ENCODE measurements around the gene NAPEPLD.
A peak's percentile ranks its signal among the peaks of the same experiment; 100 is the strongest.
"Not testable (repeated sequence)": the region's sequence is repeated elsewhere in the genome, so short reads cannot be mapped to it uniquely, and the experiment has no call there.

Gene NAPEPLD

GRCh38 chr7:103065667-103066066, 83.2 kb downstream of the NAPEPLD start:
- peak; percentile 52 for DNase-seq (ENCODE audit: low read depth)
- no peak overlapping the region for H3K4me3 ChIP-seq (ENCODE audit: control insufficient read depth, low read depth, low read length)
- TF ChIP-seq CTCF (conservative IDR thresholded peaks at IDR 0.05; ENCODE audit: control insufficient read depth, insufficient read depth, low read depth, low read length): peak; percentile 73

GRCh38 chr7:103063895-103064294, 85.0 kb downstream of the NAPEPLD start:
- no peak overlapping the region for H3K4me3 ChIP-seq (ENCODE audit: control insufficient read depth, low read depth, low read length)
- TF ChIP-seq CTCF (conservative IDR thresholded peaks at IDR 0.05; ENCODE audit: control insufficient read depth, insufficient read depth, low read depth, low read length): no peak
- DNase-seq (ENCODE audit: low read depth): no peak

- peak; percentile 18 for DNase-seq (ENCODE audit: low read depth)
- TF ChIP-seq CTCF (conservative IDR thresholded peaks at IDR 0.05; ENCODE audit: control insufficient read depth, insufficient read depth, low read depth, low read length): no peak
- no peak overlapping the region for H3K4me3 ChIP-seq (ENCODE audit: control insufficient read depth, low read depth, low read length)
These were observed 89.4 kb downstream of the NAPEPLD start for GRCh38 chr7:103059471-103059870.

GRCh38 chr7:103058122-103058521, 90.8 kb downstream of the NAPEPLD start:
- no peak for TF ChIP-seq CTCF (conservative IDR thresholded peaks at IDR 0.05; ENCODE audit: control insufficient read depth, insufficient read depth, low read depth, low read length)
- DNase-seq (ENCODE audit: low read depth): no peak
- no peak overlapping the region for H3K4me3 ChIP-seq (ENCODE audit: control insufficient read depth, low read depth, low read length)

GRCh38 chr7:103056006-103056405, 92.9 kb downstream of the NAPEPLD start:
- not testable (repeated sequence) for DNase-seq (ENCODE audit: low read depth); H3K4me3 ChIP-seq (ENCODE audit: control insufficient read depth, low read depth, low read length)

- DNase-seq (ENCODE audit: low read depth): no peak
- no peak for TF ChIP-seq CTCF (conservative IDR thresholded peaks at IDR 0.05; ENCODE audit: control insufficient read depth, insufficient read depth, low read depth, low read length)
- H3K4me3 ChIP-seq (ENCODE audit: control insufficient read depth, low read depth, low read length): no peak overlapping the region
These were observed 97.4 kb downstream of the NAPEPLD start for GRCh38 chr7:103051519-103051918.
